ENCODE results near the gene MATCAP1.

DNA sequence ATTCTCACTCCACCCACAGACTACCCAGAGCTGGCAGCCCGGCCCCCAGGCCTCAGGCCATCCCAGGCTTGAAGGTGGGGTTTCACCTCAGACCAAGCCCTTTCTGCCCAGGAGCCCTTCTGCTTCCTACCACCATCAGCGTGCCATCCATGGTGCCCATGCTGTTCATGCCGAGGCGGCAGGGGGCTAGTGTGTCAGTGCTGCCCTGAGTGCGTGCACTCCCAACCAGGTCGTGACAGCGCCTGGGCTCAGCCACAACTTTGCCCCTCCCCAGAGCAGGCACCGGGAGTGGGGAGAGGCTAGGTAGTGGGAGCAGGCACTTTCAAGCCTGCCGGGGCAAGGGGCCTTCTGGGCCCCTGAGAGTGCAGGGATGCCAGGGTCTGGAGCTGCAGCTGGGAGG lies 41.4 kb downstream of the MATCAP1 start:
- TF ChIP-seq, protein P1, sequence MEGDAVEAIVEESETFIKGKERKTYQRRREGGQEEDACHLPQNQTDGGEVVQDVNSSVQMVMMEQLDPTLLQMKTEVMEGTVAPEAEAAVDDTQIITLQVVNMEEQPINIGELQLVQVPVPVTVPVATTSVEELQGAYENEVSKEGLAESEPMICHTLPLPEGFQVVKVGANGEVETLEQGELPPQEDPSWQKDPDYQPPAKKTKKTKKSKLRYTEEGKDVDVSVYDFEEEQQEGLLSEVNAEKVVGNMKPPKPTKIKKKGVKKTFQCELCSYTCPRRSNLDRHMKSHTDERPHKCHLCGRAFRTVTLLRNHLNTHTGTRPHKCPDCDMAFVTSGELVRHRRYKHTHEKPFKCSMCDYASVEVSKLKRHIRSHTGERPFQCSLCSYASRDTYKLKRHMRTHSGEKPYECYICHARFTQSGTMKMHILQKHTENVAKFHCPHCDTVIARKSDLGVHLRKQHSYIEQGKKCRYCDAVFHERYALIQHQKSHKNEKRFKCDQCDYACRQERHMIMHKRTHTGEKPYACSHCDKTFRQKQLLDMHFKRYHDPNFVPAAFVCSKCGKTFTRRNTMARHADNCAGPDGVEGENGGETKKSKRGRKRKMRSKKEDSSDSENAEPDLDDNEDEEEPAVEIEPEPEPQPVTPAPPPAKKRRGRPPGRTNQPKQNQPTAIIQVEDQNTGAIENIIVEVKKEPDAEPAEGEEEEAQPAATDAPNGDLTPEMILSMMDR (conservative IDR thresholded peaks at IDR 0.05; ENCODE audit: low read depth, low read length): no peak
- TF ChIP-seq EZH2 (IDR thresholded peaks at IDR 0.05; ENCODE audit: borderline replicate concordance, low read depth, low read length, poor library complexity, severe bottlenecking): no peak
